HG02938 (cell line): Measurements from ENCODE around the gene SLC5A1.

Experiments
- ATAC-seq: cut with Tn5 transposase; IDR thresholded peaks from one replicate; pipeline ENCODE4 v1.9.1; 2021; ENCODE audit warnings: mild to moderate bottlenecking, moderate library complexity; ENCODE audit not compliant: unreplicated experiment

SLC5A1 gene

DNA sequence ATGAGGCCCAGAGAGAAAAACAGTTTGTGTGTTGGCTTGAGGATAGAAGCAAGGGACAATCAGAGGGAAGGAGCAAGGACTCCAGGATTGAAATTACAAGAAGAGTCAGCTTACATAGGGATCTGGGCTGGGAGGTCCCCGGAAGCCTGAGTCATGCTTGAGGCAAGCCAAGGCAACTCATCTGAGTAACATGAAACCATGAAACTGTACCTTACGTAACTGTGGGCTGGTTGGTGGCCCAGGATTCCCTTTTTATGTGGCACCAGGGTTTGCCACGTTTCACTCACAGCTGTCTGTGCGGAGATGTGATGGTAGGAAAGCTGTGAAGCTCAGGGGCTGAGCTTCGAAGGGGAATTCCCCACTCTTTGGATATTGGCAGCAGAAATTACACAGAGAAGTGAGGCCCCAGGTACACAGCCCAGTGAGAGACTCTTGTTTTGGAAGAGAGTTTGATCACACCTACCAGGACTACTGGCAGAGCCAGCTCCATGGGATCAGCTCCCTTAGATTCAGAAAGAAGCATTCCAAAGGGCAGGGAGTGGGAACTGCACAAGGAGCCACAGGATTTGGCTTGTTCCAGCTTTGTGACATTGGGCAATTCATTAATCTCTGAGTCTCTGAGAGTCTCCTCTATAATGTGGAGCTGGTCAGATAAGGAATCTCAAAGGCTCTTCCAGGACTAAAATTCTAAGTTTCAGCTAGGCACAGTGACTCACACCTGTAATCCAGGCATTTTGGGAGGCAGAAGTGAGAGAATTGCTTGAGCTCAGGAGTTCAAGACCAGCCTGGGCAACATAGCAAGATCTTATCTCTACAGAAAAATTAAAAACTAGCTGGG is 7.8 kb downstream of the SLC5A1 start:
- no peak for ATAC-seq

GRCh38 chr22:32052244-32052643 is 9.2 kb downstream of the SLC5A1 start:
- ATAC-seq = no peak

DNA sequence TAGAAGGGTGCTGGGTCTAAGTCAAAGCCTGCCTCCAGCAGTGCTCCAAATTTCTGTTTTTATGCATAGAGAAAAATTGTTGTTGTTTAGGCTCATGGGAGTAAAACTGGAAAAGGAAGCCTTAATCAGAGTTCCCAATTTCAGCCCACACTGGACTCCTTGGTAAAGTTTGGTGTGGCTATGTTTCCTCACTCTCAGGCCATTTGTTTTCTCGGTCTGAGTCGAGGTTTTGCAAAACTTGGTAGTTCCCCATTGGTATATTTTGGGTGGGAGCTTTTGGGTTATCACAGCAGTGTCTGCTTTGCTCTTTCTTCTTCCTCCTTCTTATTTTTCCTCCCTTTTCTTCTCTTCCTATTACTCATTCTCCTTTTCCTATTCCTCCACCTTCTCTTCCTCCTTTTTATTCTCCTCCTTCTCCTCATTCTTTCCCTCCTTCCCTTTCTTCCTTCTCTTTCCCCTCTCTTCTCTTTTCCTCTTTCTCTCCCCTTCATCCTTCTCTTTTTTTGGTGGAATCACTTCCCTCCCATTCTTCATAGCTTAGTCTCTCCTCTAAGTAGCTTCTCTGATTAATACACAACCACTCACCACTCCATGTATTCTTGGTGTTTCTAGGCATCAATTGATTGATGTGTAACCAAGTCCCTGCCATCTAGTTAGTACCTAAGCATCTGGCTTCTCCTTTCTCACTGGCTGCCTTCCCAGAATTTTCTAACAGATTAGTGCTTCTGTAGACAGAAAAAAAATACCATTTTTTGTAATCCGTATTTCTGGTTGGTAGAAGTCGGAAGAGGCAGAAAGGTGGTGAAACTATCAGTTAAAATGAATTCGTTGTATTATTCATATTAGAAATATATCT is 10.1 kb downstream of the SLC5A1 start:
- no peak for ATAC-seq

- no peak for ATAC-seq
Measured at GRCh38 chr22:32055069-32055468, 12.0 kb downstream of the SLC5A1 start.

DNA sequence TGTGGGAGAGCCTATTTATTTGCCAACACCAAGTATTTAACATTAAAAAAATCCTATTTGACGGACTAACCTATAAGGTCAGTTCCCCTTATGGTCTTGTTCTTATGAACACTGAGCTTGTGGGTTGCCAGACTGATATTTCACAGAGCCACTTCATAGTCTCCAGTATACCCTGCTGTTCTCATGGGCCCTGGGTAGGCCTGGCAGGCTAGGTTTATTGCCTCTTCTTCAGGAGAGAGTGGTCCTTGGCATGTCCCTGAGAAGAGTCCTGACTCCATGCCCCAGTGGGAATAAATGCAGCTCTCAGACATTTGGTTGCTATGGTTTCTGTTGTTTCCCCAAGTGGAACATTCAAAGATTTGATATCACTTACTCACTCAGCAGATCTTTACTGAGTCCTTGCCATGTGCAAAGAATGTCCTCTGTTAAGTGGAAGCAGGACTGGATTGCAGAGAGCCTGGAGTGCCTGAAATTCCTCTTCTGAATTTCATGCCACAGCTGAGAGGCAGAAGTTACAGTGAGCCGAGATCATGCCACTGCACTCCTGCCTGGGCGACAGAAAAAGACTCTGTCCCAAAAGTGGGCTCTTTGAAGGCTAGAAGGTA is 15.7 kb downstream of the SLC5A1 start:
- no peak for ATAC-seq

GRCh38 chr22:32059426-32059825 is 16.4 kb downstream of the SLC5A1 start:
- ATAC-seq = no peak

GRCh38 chr22:32063701-32064100 is 20.6 kb downstream of the SLC5A1 start:
- ATAC-seq = no peak

- ATAC-seq = no peak
Measured at GRCh38 chr22:32066820-32067219, 23.8 kb downstream of the SLC5A1 start.

- no peak for ATAC-seq
Measured at GRCh38 chr22:32067613-32068012, 24.6 kb downstream of the SLC5A1 start.

- ATAC-seq = no peak
Measured at GRCh38 chr22:32069579-32070372, 26.7 kb downstream of the SLC5A1 start.

DNA sequence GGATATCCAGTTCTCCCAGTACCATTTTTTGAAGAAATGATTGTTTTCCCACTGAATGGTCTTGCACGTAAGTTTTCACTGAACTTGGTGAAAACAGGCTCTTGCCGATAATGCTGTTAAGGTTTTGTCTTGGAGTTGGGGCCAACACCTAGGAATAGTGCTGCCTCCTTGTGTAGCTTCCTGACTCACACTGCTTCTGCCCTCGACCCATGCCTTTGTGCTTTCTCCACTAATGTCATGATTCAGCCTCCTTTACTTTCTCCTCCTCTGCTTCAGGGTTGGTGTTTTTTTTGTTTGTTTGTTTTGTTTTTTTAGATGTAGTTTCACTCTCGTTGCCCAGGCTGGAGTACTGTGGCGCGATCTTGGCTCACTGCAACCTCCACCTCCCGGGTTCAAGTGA is 30.2 kb downstream of the SLC5A1 start:
- no peak for ATAC-seq

- ATAC-seq = no peak
Measured at GRCh38 chr22:32073823-32074380, 30.8 kb downstream of the SLC5A1 start.

- ATAC-seq = no peak
Measured at GRCh38 chr22:32075997-32076760, 33.1 kb downstream of the SLC5A1 start.

GRCh38 chr22:32076761-32077084 is 33.7 kb downstream of the SLC5A1 start:
- no peak for ATAC-seq

- ATAC-seq = no peak
Measured at GRCh38 chr22:32077151-32077550, 34.1 kb downstream of the SLC5A1 start.

DNA sequence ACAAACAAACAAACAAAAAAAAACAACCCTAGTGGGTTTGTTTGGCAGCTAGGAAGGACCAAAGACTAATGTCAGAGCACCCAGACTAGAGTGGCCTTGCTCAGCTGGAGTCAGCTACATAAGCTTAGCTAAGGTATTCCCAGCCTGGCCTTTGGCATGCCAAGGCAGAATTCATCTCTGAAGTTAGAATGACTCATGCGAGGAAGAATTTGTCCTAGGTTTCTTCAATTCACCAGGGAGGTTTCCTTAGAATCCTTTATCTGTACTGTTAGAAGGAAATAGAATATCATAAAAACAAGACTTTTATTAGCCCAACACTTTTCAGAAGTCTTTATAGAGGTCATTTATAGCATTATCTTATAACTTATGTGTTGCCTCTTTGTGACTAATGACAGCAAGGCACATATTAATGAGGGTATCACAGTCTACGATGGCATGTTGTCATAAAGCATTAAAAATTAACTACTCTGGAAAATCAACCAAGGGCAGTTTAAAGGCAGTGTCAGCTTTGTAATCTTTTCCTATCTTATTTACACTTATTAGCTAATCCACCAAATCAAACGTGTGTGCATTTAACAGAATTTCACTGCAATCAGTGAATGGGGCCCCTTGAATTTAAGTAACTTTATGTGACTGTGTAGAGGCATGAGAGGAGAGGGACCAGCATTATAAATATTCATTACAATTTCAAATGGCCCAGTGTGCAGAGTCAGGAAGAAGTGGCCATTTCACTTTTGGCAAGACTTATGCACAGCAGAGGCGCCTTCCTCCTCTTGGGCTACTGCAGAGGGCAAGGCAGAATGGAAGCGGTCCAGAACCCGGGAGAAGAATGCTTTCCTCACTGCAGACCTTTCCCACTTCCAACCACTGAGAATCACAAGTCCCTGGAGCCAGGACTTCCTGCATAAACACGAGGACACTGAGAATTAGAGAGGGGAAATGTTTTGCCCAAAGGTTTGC is 36.3 kb downstream of the SLC5A1 start:
- ATAC-seq = no peak

GRCh38 chr22:32080904-32081303 is 37.8 kb downstream of the SLC5A1 start:
- no peak for ATAC-seq

DNA sequence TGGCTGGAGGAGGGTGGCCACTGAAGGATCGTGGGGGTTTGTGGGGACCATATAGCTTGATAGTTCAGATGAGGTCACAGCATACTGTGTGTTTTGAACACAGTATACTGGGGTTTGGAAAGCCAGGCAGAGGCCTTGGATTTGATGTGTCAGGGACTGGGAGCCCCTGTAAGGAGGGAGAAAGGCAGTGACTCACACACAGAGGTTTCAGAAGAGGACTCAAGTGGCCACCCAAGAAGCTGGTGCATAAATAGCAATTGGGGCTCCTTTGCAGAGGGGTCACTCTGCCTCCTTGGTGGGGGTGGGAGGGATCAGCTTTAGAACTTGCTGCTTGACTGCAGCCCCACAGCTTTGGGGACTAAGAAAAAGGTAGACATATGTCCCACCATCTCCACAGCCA is 39.3 kb downstream of the SLC5A1 start:
- no peak for ATAC-seq

GRCh38 chr22:32083000-32083399 is 39.9 kb downstream of the SLC5A1 start:
- ATAC-seq = no peak
